Caco-2 (cell line): ENCODE measurements around the gene MAP7D1. TPM values are rescaled to one million over a fixed set of nuclear protein-coding genes. Genes with fewer than 3 reads are reported as not detected.
"Not testable (repeated sequence)": the region's sequence is repeated elsewhere in the genome, so short reads cannot be mapped to it uniquely, and the experiment has no call there.

Experiments used
- BruUV-seq: library from RNA; stranded (reverse); fragments of 400-500 nt; replicated peaks from 2 replicates; lab custom pipeline; 2021; lab: Mats Ljungman, UMichigan
- CTCF ChIA-PET: fragments of 300-600 bp; sonication (Branson Sonifier 250); formaldehyde crosslinking; loops from one replicate; lab custom pipeline; 2022; ENCODE audit warnings: antibody characterized with exemption; lab: Charles Lee
- POLR2A ChIA-PET: fragments of 300-600 bp; sonication (Branson Sonifier 250); formaldehyde crosslinking; loops from one replicate; lab custom pipeline; 2022; ENCODE audit warnings: antibody characterized with exemption; lab: Charles Lee
- DNase-seq, 2 experiments: peaks; one replicate each; pipeline versions ENCODE4 v3.0.0 to v3.0.0-alpha.2; 2020 to 2022
- H3K27me3 ChIP-seq: replicated peaks from 2 replicates; pipeline ENCODE4 v1.6.0; 2011; ENCODE audit warnings: low read length; ENCODE audit not compliant: control insufficient read depth, insufficient read depth
- H3K36me3 ChIP-seq: 2 replicates; pipeline ENCODE4 v1.5.1; 2011; ENCODE audit warnings: low read length; ENCODE audit not compliant: control insufficient read depth, insufficient read depth
- H3K4me1 ChIP-seq: fragments of 250-450 bp; sonication (Bioruptor Pico); 2 replicates; pipeline ENCODE4 v1.5.1; 2020; ENCODE audit warnings: mild to moderate bottlenecking
- H3K4me3 ChIP-seq: 2 replicates; pipeline ENCODE4 v1.5.1; 2011; ENCODE audit warnings: low read depth, mild to moderate bottlenecking, control low read depth, low read length
- H3K9me3 ChIP-seq: fragments of 250-450 bp; sonication (Bioruptor Pico); 2 replicates; pipeline ENCODE4 v1.5.1; 2020; ENCODE audit warnings: mild to moderate bottlenecking, moderate library complexity
- H3K27ac Mint-ChIP-seq: one replicate; pipeline ENCODE4 v1.8.0; 2022; ENCODE audit warnings: mixed read lengths; ENCODE audit not compliant: unreplicated experiment
- H3K27me3 Mint-ChIP-seq: one replicate; pipeline ENCODE4 v1.8.0; 2022; ENCODE audit warnings: mixed read lengths; ENCODE audit not compliant: insufficient read depth, unreplicated experiment
- H3K36me3 Mint-ChIP-seq: one replicate; pipeline ENCODE4 v1.8.0; 2022; ENCODE audit warnings: mild to moderate bottlenecking, mixed read lengths; ENCODE audit not compliant: insufficient read depth, unreplicated experiment
- H3K4me1 Mint-ChIP-seq: one replicate; pipeline ENCODE4 v1.8.0; 2022; ENCODE audit warnings: low read depth, mixed read lengths; ENCODE audit not compliant: unreplicated experiment
- H3K4me3 Mint-ChIP-seq: one replicate; pipeline ENCODE4 v1.8.0; 2022; ENCODE audit warnings: mild to moderate bottlenecking, moderate library complexity, mixed read lengths; ENCODE audit not compliant: unreplicated experiment
- H3K9me3 Mint-ChIP-seq: one replicate; pipeline ENCODE4 v1.8.0; 2022; ENCODE audit warnings: mixed read lengths; ENCODE audit not compliant: unreplicated experiment
- CTCF ChIP-seq, 2 experiments: fragments of 200-600 bp in 1 of 2; IDR thresholded peaks; 1 replicate in 1 of 2; 2 replicates in 1 of 2; pipeline versions ENCODE4 v1.5.1 to v1.8.0; 2011 to 2022; ENCODE audit warnings: antibody characterized with exemption in 1 of 2, control low read depth in 1 of 2, inconsistent platforms in 1 of 2, low read depth in 1 of 2, low read length in 1 of 2, mild to moderate bottlenecking in 1 of 2, moderate library complexity in 1 of 2; ENCODE audit not compliant: insufficient read depth in 1 of 2, severe bottlenecking in 1 of 2, unreplicated experiment in 1 of 2
- intact Hi-C: fragments of 100-400 bp; cut with micrococcal nuclease; formaldehyde crosslinking; loops from one replicate; pipeline ENCODE4 v1.10.0; 2022; ENCODE audit not compliant: unreplicated experiment
- total RNA-seq: library from RNA; stranded (reverse); gene quantifications from 2 replicates; pipeline ENCODE4 v1.2.3, GENCODE V29; 2022

MAP7D1 gene
- total RNA-seq, 1 experiment from 2014 or later = 37.7 TPM

DNA sequence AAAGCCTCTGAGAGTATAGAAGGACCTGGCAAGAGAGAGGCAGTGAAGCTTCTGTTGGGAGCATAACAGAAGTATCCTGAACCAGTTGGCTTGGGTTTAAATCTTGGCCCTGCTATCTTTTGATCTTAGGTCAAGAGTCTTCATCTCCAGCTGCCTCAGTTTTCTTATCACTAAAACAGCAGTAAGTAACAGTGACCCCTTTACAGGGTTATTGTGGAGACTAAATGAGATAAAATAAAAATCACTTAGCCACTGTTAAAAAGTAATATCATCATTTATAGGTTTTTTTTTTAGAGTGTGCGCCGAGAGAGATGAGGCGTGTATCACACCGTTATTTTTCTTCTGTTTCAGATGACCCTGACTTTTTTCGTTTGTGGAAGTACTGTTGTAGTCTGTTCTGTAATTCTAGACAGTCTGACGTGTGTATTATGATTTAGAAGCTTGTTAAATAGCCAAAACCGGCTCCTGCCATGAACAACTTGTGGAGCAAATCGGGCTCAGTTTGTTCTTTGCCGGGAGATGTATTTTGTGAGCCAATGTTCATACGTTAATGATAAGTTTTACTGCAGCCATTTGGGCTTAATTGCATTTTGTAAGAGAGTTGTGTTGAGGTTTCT lies 69.4 kb downstream of the MAP7D1 start:
- TSS peak; percentile 49 for BruUV-seq

GRCh38 chr1:36230279-36230678 lies 74.3 kb downstream of the MAP7D1 start:
- H3K9me3 Mint-ChIP-seq, H3K4me1 ChIP-seq, POLR2A ChIA-PET, H3K9me3 ChIP-seq, H3K27me3 ChIP-seq, H3K4me3 Mint-ChIP-seq, DNase-seq, H3K4me3 ChIP-seq, intact Hi-C loops, H3K27me3 Mint-ChIP-seq, H3K4me1 Mint-ChIP-seq, H3K27ac Mint-ChIP-seq, BruUV-seq, H3K36me3 ChIP-seq, CTCF ChIA-PET: not testable (repeated sequence)
- H3K36me3 Mint-ChIP-seq = peaks cover 57% of the 10 kb centered on the region

More for the DNA sequence above, 69.4 kb downstream of the MAP7D1 start:
- peaks cover 7% of the 10 kb centered on the region for H3K4me1 Mint-ChIP-seq
- no peaks in the 10 kb centered on the region; the same call in 1 of the 2 replicates for H3K36me3 ChIP-seq
- no peak for DNase-seq
- peaks cover 5% of the 10 kb centered on the region; the same call in 1 of the 2 replicates for H3K4me1 ChIP-seq
- intact Hi-C loops = loop anchor here (10.0 kb wide), 1 partner anchor 159 kb away; the partner anchor contains the start of gene STK40
- H3K4me3 Mint-ChIP-seq = peak overlapping the region; percentile 99
- H3K9me3 Mint-ChIP-seq = no peaks in the 10 kb centered on the region
- CTCF ChIA-PET = interaction anchor here (0.5 to 2.0 kb wide), 4 partner anchors 35 to 115 kb away, joined by 3 to 9 read pairs (median 4); partner anchors contain the start of gene TRAPPC3
- no peaks in the 10 kb centered on the region for H3K27me3 Mint-ChIP-seq
- H3K27me3 ChIP-seq = no peaks in the 10 kb centered on the region
- H3K27ac Mint-ChIP-seq = peak overlapping the region; percentile 98
- POLR2A ChIA-PET = interaction anchor here (1.3 kb wide), 1 partner anchor 77 kb away, joined by 3 read pairs; no protein-coding TSS in a partner anchor
- no peak for TF ChIP-seq CTCF (IDR thresholded peaks at IDR 0.05; ENCODE audit: insufficient read depth in 1 of 2, low read depth in 1 of 2, low read length in 1 of 2, severe bottlenecking in 1 of 2, unreplicated experiment in 1 of 2)
- peaks cover 50% of the 10 kb centered on the region for H3K36me3 Mint-ChIP-seq
- H3K9me3 ChIP-seq = no peaks in the 10 kb centered on the region
- peak overlapping the region; percentile 58 for H3K4me3 ChIP-seq

Other genes starting within 250 kb of the MAP7D1 start
- gene AGO3, start 225.1 kb upstream of the MAP7D1 start, total RNA-seq = 18.1 and 19.7 TPM in 2 replicates
- gene TEKT2, start 72.1 kb upstream of the MAP7D1 start, total RNA-seq = not detected in 2 replicates
- gene ADPRS, start 67.3 kb upstream of the MAP7D1 start, total RNA-seq = 17.5 and 19.3 TPM in 2 replicates
- 0.07 and 0.18 TPM in 2 replicates for gene COL8A2, start 30.9 kb upstream of the MAP7D1 start, total RNA-seq
- gene TRAPPC3, start 6.7 kb upstream of the MAP7D1 start, total RNA-seq = 35.4 and 37.9 TPM in 2 replicates
- 86.8 and 89.1 TPM in 2 replicates for gene THRAP3, start 68.3 kb downstream of the MAP7D1 start, total RNA-seq
- 12.1 and 12.4 TPM in 2 replicates for gene SH3D21, start 150.2 kb downstream of the MAP7D1 start, total RNA-seq
- 4.1 and 5.5 TPM in 2 replicates for gene EVA1B, start 167.5 kb downstream of the MAP7D1 start, total RNA-seq
- 26.7 and 29.7 TPM in 2 replicates for gene STK40, start 229.8 kb downstream of the MAP7D1 start, total RNA-seq
- 19.6 and 20.7 TPM in 2 replicates for gene LSM10, start 241.7 kb downstream of the MAP7D1 start, total RNA-seq